LNCaP clone FGC (cell line): ENCODE measurements around the gene MADCAM1.

Source experiments
- DNase-seq: peaks from one replicate; pipeline ENCODE4 v3.0.0-alpha.2; 2011; ENCODE audit warnings: low read depth
- H3K4me3 ChIP-seq: 2 replicates; pipeline ENCODE4 v1.5.1; 2011; ENCODE audit warnings: mild to moderate bottlenecking, low read depth, low read length, control low read depth
- TF ChIP-seq, protein P1 (sequence below): IDR thresholded peaks from 2 replicates; pipeline ENCODE4 v1.5.1; 2012; ENCODE audit warnings: mild to moderate bottlenecking; ENCODE audit not compliant: control insufficient read depth, insufficient read depth; ENCODE audit errors: extremely low read depth

The MADCAM1 gene

GRCh38 chr19:536031-536880, 40.0 kb downstream of the MADCAM1 start:
- H3K4me3 ChIP-seq = no peak overlapping the region
- TF ChIP-seq, protein P1, sequence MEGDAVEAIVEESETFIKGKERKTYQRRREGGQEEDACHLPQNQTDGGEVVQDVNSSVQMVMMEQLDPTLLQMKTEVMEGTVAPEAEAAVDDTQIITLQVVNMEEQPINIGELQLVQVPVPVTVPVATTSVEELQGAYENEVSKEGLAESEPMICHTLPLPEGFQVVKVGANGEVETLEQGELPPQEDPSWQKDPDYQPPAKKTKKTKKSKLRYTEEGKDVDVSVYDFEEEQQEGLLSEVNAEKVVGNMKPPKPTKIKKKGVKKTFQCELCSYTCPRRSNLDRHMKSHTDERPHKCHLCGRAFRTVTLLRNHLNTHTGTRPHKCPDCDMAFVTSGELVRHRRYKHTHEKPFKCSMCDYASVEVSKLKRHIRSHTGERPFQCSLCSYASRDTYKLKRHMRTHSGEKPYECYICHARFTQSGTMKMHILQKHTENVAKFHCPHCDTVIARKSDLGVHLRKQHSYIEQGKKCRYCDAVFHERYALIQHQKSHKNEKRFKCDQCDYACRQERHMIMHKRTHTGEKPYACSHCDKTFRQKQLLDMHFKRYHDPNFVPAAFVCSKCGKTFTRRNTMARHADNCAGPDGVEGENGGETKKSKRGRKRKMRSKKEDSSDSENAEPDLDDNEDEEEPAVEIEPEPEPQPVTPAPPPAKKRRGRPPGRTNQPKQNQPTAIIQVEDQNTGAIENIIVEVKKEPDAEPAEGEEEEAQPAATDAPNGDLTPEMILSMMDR = no peak
- no peak for DNase-seq

DNA sequence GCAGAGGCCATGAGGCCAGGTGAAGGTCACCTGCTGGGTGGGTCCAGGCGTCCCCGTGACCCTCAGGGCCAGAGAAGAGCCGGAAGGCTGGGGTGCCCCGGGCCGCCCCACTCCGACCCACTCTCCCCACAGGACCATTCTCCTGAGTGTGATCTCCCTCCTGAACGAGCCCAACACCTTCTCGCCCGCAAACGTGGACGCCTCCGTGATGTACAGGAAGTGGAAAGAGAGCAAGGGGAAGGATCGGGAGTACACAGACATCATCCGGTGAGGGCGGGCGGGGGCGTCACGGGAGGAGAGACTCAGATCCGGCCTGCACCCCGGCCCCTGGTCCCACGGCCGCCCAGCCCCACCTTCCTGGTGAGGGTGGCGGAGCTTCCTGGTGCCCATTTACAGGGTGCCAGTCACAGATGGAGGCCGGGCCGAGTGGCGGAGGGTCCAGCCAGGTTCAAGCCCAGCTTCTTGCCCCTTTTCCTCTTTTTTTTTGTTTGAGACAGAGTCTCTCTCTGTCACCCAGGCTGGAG, 40.7 kb downstream of the MADCAM1 start:
- H3K4me3 ChIP-seq = no peak overlapping the region
- TF ChIP-seq, protein P1 = no peak
- no peak for DNase-seq

GRCh38 chr19:538641-539428, 42.5 kb downstream of the MADCAM1 start:
- TF ChIP-seq, protein P1 = no peak
- no peak for DNase-seq
- H3K4me3 ChIP-seq = no peak overlapping the region

GRCh38 chr19:539429-540030, 43.2 kb downstream of the MADCAM1 start:
- no peak overlapping the region for H3K4me3 ChIP-seq
- TF ChIP-seq, protein P1 = no peak
- no peak for DNase-seq

DNA sequence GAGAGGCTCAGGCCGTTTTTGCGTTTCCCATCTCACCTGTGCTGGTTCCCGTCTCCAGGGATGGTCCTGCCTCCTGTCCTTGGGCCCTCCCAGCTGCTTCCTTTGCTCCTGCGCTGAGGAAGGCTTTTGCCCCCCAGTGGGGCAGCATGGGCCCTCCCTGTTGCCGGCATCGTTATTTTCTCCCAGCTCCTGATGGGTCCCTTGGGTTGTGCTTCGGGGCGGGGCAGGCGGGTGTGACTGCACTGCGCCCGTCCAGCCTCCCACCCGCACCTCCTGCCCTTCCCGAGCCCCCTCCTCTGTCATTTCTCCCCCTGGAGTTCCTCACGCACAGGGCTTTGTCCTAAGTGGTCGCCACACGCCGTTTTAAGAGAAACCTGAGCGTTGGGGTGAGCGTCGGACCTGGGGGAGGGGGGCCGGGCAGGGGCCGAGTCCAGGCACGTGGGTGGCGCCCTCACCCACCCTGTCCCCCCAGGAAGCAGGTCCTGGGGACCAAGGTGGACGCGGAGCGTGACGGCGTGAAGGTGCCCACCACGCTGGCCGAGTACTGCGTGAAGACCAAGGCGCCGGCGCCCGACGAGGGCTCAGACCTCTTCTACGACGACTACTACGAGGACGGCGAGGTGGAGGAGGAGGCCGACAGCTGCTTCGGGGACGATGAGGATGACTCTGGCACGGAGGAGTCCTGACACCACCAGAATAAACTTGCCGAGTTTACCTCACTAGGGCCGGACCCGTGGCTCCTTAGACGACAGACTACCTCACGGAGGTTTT, 44.8 kb downstream of the MADCAM1 start:
- TF ChIP-seq, protein P1 = no peak
- no peak for DNase-seq
- H3K4me3 ChIP-seq = no peak overlapping the region

- TF ChIP-seq, protein P1 = no peak
- no peak for DNase-seq
- H3K4me3 ChIP-seq = no peak overlapping the region
Observed at GRCh38 chr19:541699-542098, 45.4 kb downstream of the MADCAM1 start.
